ENCODE results near the gene TYW1. TPM values are rescaled to one million over a fixed set of nuclear protein-coding genes. Genes with fewer than 3 reads are reported as not detected.
"Not testable (repeated sequence)": the region's sequence is repeated elsewhere in the genome, so short reads cannot be mapped to it uniquely, and the experiment has no call there.

Gene TYW1
- total and polyA plus RNA-seq, 12 donors = 9.7 to 45.4 (median 22.6) TPM

- Histone ChIP-seq H3K27me3 (no peaks in the 10 kb centered on the region), H3K36me3 (replicated peaks in 1 of 2) (no peaks in the 10 kb centered on the region), H3K9me3 (replicated peaks in 1 of 3) (no peaks in the 10 kb centered on the region), H3K4me3 (peak overlapping the region in 1 of 4 donors; percentile 23), H3K27ac (peak overlapping the region in 3 of 5 donors; percentile 68 to 76 (median 69)), H3K4me1 (replicated peaks in 1 of 2) (peaks cover 0 to 5% of the 10 kb centered on the region in 2 donors)
- intact Hi-C loops (cut with DNase I) = no loop called here
- 36 to 59% (median 48%) methylated on average over 4 of the region's 4 CpGs for WGBS, 4 donors
- TF ChIP-seq CTCF (IDR thresholded peaks at IDR 0.05) = no peak
- peak in 1 of 2 donors; percentile 43 for TF ChIP-seq POLR2A (IDR thresholded peaks at IDR 0.05)
- DNase-seq = peak in 4 of 7 donors; percentile 32 to 40 (median 32)
Measured at GRCh38 chr7:67100956-67101361, 104.3 kb downstream of the TYW1 start.

GRCh38 chr7:67104937-67105336 lies 108.3 kb downstream of the TYW1 start:
- H3K27ac ChIP-seq; DNase-seq; intact Hi-C loops (cut with DNase I); H3K4me3 ChIP-seq; H3K36me3 ChIP-seq (replicated peaks in 1 of 2); H3K9me3 ChIP-seq (replicated peaks in 1 of 3); H3K27me3 ChIP-seq; H3K4me1 ChIP-seq (replicated peaks in 1 of 2): not testable (repeated sequence)
- 78 to 92% (median 87%) methylated on average over 4 of the region's 4 CpGs for WGBS, 4 donors

GRCh38 chr7:67105377-67105776 lies 108.7 kb downstream of the TYW1 start:
- Histone ChIP-seq H3K9me3 (replicated peaks in 1 of 3) (no peaks in the 10 kb centered on the region), H3K4me3 (no peak overlapping the region), H3K27me3 (no peaks in the 10 kb centered on the region), H3K27ac (no peak overlapping the region), H3K36me3 (replicated peaks in 1 of 2) (no peaks in the 10 kb centered on the region), H3K4me1 (replicated peaks in 1 of 2) (peaks cover 0 to 5% of the 10 kb centered on the region in 2 donors)
- TF ChIP-seq CTCF (IDR thresholded peaks at IDR 0.05) (no peak), POLR2A (IDR thresholded peaks at IDR 0.05) (no peak)
- 43 to 57% (median 52%) methylated on average over 4 of the region's 4 CpGs for WGBS, 4 donors
- no peak for DNase-seq
- intact Hi-C loops (cut with DNase I) = no loop called here

GRCh38 chr7:67106255-67106654 lies 109.6 kb downstream of the TYW1 start:
- H3K9me3 ChIP-seq (replicated peaks in 1 of 3); H3K4me1 ChIP-seq (replicated peaks in 1 of 2); intact Hi-C loops (cut with DNase I); H3K27ac ChIP-seq; DNase-seq; H3K27me3 ChIP-seq; H3K4me3 ChIP-seq; H3K36me3 ChIP-seq (replicated peaks in 1 of 2): not testable (repeated sequence)
- WGBS, 4 donors = 83 to 89% (median 87%) methylated on average over 2 to 4 of the region's 4 CpGs

GRCh38 chr7:67111342-67111741 lies 114.7 kb downstream of the TYW1 start:
- DNase-seq; H3K4me1 ChIP-seq (replicated peaks in 1 of 2); H3K9me3 ChIP-seq (replicated peaks in 1 of 3); H3K27ac ChIP-seq; H3K27me3 ChIP-seq; intact Hi-C loops (cut with DNase I); H3K36me3 ChIP-seq (replicated peaks in 1 of 2); H3K4me3 ChIP-seq: not testable (repeated sequence)
- 94 to 98% (median 96%) methylated on average over 2 of the region's 2 CpGs for WGBS, 4 donors

- intact Hi-C loops (cut with DNase I); H3K4me1 ChIP-seq (replicated peaks in 1 of 2): not testable (repeated sequence)
Measured at GRCh38 chr7:67114483-67115246, 118.0 kb downstream of the TYW1 start.

GRCh38 chr7:67120491-67120890 lies 123.9 kb downstream of the TYW1 start:
- H3K27ac ChIP-seq; H3K27me3 ChIP-seq; H3K4me1 ChIP-seq (replicated peaks in 1 of 2); intact Hi-C loops (cut with DNase I); H3K4me3 ChIP-seq; H3K36me3 ChIP-seq (replicated peaks in 1 of 2); DNase-seq; H3K9me3 ChIP-seq (replicated peaks in 1 of 3): not testable (repeated sequence)
- WGBS, 4 donors = 81 to 93% (median 91%) methylated on average over 2 of the region's 2 CpGs

More at GRCh38 chr7:67114483-67115246, 118.0 kb downstream of the TYW1 start:
- H3K27ac ChIP-seq = peak overlapping the region in 1 of 5 donors; percentile 45
- H3K36me3 ChIP-seq (replicated peaks in 1 of 2); H3K4me3 ChIP-seq; H3K27me3 ChIP-seq; DNase-seq; H3K9me3 ChIP-seq (replicated peaks in 1 of 3): not testable (repeated sequence)

GRCh38 chr7:67128257-67128656 lies 131.6 kb downstream of the TYW1 start:
- H3K27me3 ChIP-seq; DNase-seq; H3K9me3 ChIP-seq (replicated peaks in 1 of 3); intact Hi-C loops (cut with DNase I); H3K4me1 ChIP-seq (replicated peaks in 1 of 2); H3K4me3 ChIP-seq; H3K36me3 ChIP-seq (replicated peaks in 1 of 2): not testable (repeated sequence)
- 83 to 91% (median 89%) methylated on average over 5 of the region's 5 CpGs for WGBS, 4 donors
- H3K27ac ChIP-seq = peak overlapping the region in 1 of 5 donors; percentile 6

GRCh38 chr7:67130766-67131165 lies 134.1 kb downstream of the TYW1 start:
- DNase-seq; H3K9me3 ChIP-seq (replicated peaks in 1 of 3); H3K27me3 ChIP-seq; H3K27ac ChIP-seq; intact Hi-C loops (cut with DNase I); H3K4me1 ChIP-seq (replicated peaks in 1 of 2); H3K4me3 ChIP-seq; H3K36me3 ChIP-seq (replicated peaks in 1 of 2): not testable (repeated sequence)
- WGBS, 4 donors = 75 to 95% (median 79%) methylated on average over 1 of the region's 1 CpG

All from adrenal gland (tissue), 12 donors.